ENCODE results near the gene U2AF1L4. TPM values are rescaled to one million over a fixed set of nuclear protein-coding genes. Genes with fewer than 3 reads are reported as not detected.

U2AF1L4 gene
- total RNA-seq, 4 donors from 2014 or later = 7.9 to 31.1 (median 20.9) TPM

GRCh38 chr19:35791814-35792279, 46.6 kb upstream of the U2AF1L4 start:
- intact Hi-C loops (cut with DNase I) = no loop called here
- DNase-seq (ENCODE audit: extremely low spot score) = no peak
- Histone ChIP-seq H3K27ac (replicated peaks in 1 of 4) (no peak overlapping the region), H3K27me3 (peaks cover 0 to 32% (median 0%) of the 10 kb centered on the region in 4 donors), H3K36me3 (peaks cover 0 to 3% (median 0%) of the 10 kb centered on the region in 4 donors), H3K4me3 (no peak overlapping the region), H3K4me1 (peaks cover 0 to under 1% (median 0%) of the 10 kb centered on the region in 4 donors), H3K9me3 (no peaks in the 10 kb centered on the region)
- WGBS = no CpG with 5 or more reads among the region's 9 CpGs
- no peak for TF ChIP-seq POLR2A (IDR thresholded peaks at IDR 0.05; ENCODE audit: low read depth)
- no peak for TF ChIP-seq POLR2AphosphoS5 (IDR thresholded peaks at IDR 0.05)
- TF ChIP-seq EP300 (IDR thresholded peaks at IDR 0.05) = no peak
- TF ChIP-seq, protein P1, sequence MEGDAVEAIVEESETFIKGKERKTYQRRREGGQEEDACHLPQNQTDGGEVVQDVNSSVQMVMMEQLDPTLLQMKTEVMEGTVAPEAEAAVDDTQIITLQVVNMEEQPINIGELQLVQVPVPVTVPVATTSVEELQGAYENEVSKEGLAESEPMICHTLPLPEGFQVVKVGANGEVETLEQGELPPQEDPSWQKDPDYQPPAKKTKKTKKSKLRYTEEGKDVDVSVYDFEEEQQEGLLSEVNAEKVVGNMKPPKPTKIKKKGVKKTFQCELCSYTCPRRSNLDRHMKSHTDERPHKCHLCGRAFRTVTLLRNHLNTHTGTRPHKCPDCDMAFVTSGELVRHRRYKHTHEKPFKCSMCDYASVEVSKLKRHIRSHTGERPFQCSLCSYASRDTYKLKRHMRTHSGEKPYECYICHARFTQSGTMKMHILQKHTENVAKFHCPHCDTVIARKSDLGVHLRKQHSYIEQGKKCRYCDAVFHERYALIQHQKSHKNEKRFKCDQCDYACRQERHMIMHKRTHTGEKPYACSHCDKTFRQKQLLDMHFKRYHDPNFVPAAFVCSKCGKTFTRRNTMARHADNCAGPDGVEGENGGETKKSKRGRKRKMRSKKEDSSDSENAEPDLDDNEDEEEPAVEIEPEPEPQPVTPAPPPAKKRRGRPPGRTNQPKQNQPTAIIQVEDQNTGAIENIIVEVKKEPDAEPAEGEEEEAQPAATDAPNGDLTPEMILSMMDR (IDR thresholded peaks at IDR 0.05) = no peak

DNA sequence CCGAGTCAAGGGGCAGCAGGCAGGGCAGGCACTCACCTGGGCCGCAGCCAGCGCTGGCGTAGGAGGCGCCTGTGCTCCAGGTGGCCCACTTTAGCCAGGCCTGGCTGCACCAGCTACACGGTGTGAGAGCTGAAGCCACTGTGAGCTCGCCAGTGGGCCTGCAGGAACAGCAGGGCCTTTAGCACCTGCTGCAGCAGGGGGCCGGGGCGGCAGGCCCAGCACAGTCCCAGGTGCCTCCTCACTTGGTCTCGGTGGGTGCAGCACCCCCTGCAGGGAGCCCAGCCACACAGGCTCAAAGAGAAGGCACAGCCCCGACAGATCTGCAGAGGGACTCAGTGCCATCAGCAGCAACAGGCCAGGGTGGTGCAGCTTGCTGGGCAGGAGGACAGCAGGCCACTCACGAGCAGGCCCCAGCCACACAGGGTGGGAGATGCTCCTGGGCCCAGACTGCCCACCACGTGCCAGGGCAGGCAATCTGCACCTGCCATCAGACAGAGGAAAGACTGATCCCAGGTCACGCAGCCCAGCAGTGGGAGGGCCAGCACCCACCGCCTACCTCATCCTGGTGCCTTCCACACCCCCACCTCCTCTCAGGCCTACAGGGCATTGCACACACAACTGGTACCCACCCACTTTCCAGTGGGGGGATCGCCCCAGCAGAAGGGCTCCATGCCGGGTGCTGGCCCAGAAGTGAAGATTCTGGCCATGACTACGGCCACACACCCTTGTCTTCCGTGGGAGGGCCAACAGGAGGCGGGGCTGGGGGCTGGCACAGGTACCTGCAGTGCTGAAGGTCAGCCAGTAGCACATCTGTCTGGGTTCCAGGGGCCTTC, 46.0 kb upstream of the U2AF1L4 start:
- TF ChIP-seq POLR2A (IDR thresholded peaks at IDR 0.05; ENCODE audit: low read depth) (no peak), EP300 (IDR thresholded peaks at IDR 0.05) (no peak), POLR2AphosphoS5 (IDR thresholded peaks at IDR 0.05) (no peak)
- TF ChIP-seq, protein P1 (IDR thresholded peaks at IDR 0.05) = no peak
- H3K36me3 ChIP-seq = peaks cover 0 to 7% (median under 1%) of the 10 kb centered on the region in 4 donors
- H3K9me3 ChIP-seq = no peaks in the 10 kb centered on the region
- intact Hi-C loops (cut with DNase I) = no loop called here
- H3K27ac ChIP-seq (replicated peaks in 1 of 4) = no peak overlapping the region
- peaks cover 0 to 26% (median 0%) of the 10 kb centered on the region in 4 donors for H3K27me3 ChIP-seq
- 62% methylated on average over 9 of the region's 20 CpGs for WGBS
- no peak overlapping the region for H3K4me3 ChIP-seq
- no peaks in the 10 kb centered on the region for H3K4me1 ChIP-seq
- no peak for DNase-seq (ENCODE audit: extremely low spot score)

DNA sequence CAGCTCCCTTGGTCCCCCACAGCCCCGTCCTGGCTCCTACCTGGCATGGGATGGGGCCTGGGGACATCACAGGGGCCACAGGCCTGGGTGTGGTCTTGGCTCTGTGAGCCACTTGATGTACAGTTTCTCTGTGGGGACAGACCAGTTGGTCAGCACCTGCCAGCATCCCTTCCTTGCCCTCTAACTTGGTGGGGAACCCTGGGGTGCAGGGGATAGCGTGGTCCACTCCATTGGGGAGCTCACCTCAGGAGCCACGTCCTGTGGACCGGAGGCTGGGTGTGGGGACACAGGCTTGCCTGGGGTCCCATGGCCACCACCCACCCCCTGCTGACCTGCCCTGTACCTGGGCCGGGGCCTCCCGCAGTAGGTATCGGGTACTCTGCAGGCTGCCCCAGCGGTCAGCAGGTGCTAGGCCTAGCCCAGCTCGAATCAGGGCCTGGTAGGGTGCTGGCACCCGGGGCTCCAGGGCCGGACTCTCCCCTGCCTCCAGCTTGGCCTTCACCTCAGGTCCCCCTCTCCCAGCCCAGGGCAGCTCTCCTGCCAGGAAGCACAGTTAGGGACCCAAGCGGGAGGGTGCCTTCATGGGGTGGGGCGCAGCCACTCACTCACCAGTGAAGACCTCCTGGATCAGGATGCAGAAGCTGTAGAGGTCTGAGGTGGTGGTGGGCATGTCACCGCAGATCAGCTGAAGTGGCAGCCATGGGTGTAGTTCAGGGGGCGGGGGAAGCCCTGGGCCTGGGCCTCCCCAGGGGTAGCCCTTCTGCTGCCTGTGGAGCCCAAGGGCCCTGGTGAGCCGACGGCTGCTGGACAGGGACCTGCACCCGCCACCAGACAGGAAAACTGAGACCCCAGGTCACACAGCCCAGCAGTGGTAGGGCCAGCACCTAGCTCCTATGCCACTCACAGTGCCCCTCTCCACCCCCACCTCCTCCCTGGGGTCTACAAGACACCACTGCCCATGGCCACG, 45.0 kb upstream of the U2AF1L4 start:
- Histone ChIP-seq H3K27ac (replicated peaks in 1 of 4) (no peak overlapping the region), H3K4me3 (no peak overlapping the region), H3K36me3 (peaks cover 0 to 17% (median 6%) of the 10 kb centered on the region in 4 donors), H3K9me3 (no peaks in the 10 kb centered on the region), H3K4me1 (no peaks in the 10 kb centered on the region), H3K27me3 (peaks cover 0 to 17% (median 0%) of the 10 kb centered on the region in 4 donors)
- TF ChIP-seq POLR2A (IDR thresholded peaks at IDR 0.05; ENCODE audit: low read depth) (no peak), POLR2AphosphoS5 (IDR thresholded peaks at IDR 0.05) (no peak), EP300 (IDR thresholded peaks at IDR 0.05) (no peak)
- TF ChIP-seq, protein P1 (IDR thresholded peaks at IDR 0.05) = no peak
- intact Hi-C loops (cut with DNase I) = loop anchor here (10.0 kb wide), 1 partner anchor 65 kb away; the partner anchor contains the start of genes KIRREL2 and NPHS1
- 77% methylated on average over 9 of the region's 19 CpGs for WGBS
- no peak for DNase-seq (ENCODE audit: extremely low spot score)

DNA sequence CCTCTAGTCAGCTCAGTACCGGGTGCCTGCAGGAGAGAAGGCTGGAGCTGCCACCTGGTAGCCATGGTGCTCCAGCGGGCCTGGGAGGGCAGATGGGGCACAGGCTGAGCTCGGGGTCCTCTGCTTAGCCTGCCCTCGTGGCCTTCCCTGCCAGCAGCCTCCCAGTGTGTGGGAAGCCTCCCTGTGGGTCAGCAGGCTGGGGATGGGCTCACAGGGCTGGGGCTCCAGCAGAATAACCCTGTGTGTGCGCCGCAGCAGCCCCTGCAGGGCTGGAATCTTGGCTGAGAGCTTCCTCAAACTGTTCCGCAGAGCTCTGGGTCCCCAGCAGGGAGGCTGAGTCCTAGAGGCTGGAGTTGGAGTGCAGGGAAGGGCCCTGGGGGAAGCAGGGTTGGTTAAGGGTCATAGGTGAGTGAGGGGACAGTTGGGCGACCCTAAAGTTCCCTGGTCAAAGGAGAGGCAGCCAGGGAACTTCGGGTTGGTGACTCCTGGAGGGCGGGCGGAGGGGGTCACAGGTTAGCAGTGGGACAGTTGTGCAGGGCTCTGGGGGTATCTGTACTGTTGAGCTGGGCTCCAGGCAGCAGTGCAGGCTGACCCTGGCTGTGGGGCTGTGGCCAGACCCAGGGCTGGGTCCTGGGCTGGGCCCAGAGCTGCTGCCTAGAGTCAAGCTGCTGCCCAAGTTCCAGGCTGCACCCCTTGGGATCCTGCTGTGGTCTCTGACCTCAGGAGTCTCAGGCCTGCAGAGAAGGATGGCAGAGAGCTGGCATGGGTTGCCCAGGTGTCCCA, 44.2 kb upstream of the U2AF1L4 start:
- intact Hi-C loops (cut with DNase I) = loop anchor here (10.0 kb wide), 1 partner anchor 65 kb away; the partner anchor contains the start of genes KIRREL2 and NPHS1
- Histone ChIP-seq H3K27ac (replicated peaks in 1 of 4) (no peak overlapping the region), H3K27me3 (peaks cover 0 to 15% (median 0%) of the 10 kb centered on the region in 4 donors), H3K4me1 (no peaks in the 10 kb centered on the region), H3K9me3 (no peaks in the 10 kb centered on the region), H3K36me3 (peaks cover 0 to 25% (median 9%) of the 10 kb centered on the region in 4 donors), H3K4me3 (no peak overlapping the region)
- DNase-seq (ENCODE audit: extremely low spot score) = no peak
- WGBS = 83% methylated on average over 4 of the region's 11 CpGs
- TF ChIP-seq, protein P1 (IDR thresholded peaks at IDR 0.05) = no peak
- TF ChIP-seq POLR2A (IDR thresholded peaks at IDR 0.05; ENCODE audit: low read depth) (no peak), EP300 (IDR thresholded peaks at IDR 0.05) (no peak), POLR2AphosphoS5 (IDR thresholded peaks at IDR 0.05) (no peak)
